Gastroesophageal sphincter (tissue), 4 donors: ENCODE measurements around the gene CUX1. TPM values are rescaled to one million over a fixed set of nuclear protein-coding genes. Genes with fewer than 3 reads are reported as not detected.
"Not testable (repeated sequence)": the region's sequence is repeated elsewhere in the genome, so short reads cannot be mapped to it uniquely, and the experiment has no call there.

Source experiments
- ATAC-seq: fragments of 150-250 bp; one replicate; pipeline ENCODE4 v1.9.1; 2016; ENCODE audit warnings: mild to moderate bottlenecking, moderate library complexity
- H3K27ac ChIP-seq, 4 donors: fragments of 200-600 bp; sonication (generic) in 3 of 4; 1 replicate in 3 of 4; 2 replicates in 1 of 4; pipeline ENCODE4 v1.5.1; 2016 to 2019
- H3K27me3 ChIP-seq: fragments of 200-600 bp; sonication (generic); one replicate; pipeline ENCODE4 v1.5.1; 2019
- H3K36me3 ChIP-seq, 2 donors: fragments of 200-600 bp; sonication (generic); one replicate each; pipeline ENCODE4 v1.5.1; 2019; ENCODE audit warnings: control low read depth in 1 of 2
- H3K4me1 ChIP-seq, 3 donors: fragments of 200-600 bp; sonication (generic); 1 replicate in 2 of 3; 2 replicates in 1 of 3; pipeline ENCODE4 v1.5.1; 2016 to 2019; ENCODE audit warnings: control low read depth in 2 of 3
- H3K4me3 ChIP-seq, 2 donors: fragments of 200-600 bp; sonication (generic); one replicate each; pipeline ENCODE4 v1.5.1; 2019; ENCODE audit warnings: mild to moderate bottlenecking in 1 of 2, moderate library complexity in 1 of 2
- H3K9me3 ChIP-seq, 3 donors: fragments of 200-600 bp; sonication (generic); one replicate each; pipeline ENCODE4 v1.5.1; 2017 to 2019; ENCODE audit warnings: control low read depth in 2 of 3
- EP300 ChIP-seq: sonication (generic); formaldehyde crosslinking; IDR thresholded peaks from one replicate; pipeline ENCODE4 v1.6.1; 2017; ENCODE audit warnings: antibody characterized with exemption, mild to moderate bottlenecking
- POLR2A ChIP-seq, 2 donors: fragments of 450-650 bp; IDR thresholded peaks; one replicate each; pipeline ENCODE4 v1.6.1; 2017; ENCODE audit warnings: antibody characterized with exemption in 2 of 2, mild to moderate bottlenecking in 2 of 2, moderate library complexity in 1 of 2
- POLR2AphosphoS5 ChIP-seq: sonication (generic); formaldehyde crosslinking; IDR thresholded peaks from one replicate; pipeline ENCODE4 v1.6.1; 2017; ENCODE audit warnings: antibody characterized with exemption
- WGBS, 2 donors: methylation state at CpG; one replicate each; pipeline ENCODE4 v1.1.5; 2018; ENCODE audit warnings: low coverage in 1 of 2; 5-methylcytosine and 5-hydroxymethylcytosine counted together
- total RNA-seq, 4 donors: library from RNA; depleted of rRNA; stranded (reverse); fragments of >200 nt; gene quantifications; one replicate each; pipeline ENCODE4 v1.1.0, GENCODE V29; 2016
- TF ChIP-seq, protein P1 (sequence below), 4 experiments: fragments of 200-600 bp in 2 of 4; fragments of 450-650 bp in 2 of 4; sonication (generic) in 1 of 4; IDR thresholded peaks; one replicate each; pipeline ENCODE4 v1.5.1; 2017 to 2019; ENCODE audit warnings: antibody characterized with exemption in 4 of 4, mild to moderate bottlenecking in 2 of 4, moderate library complexity in 2 of 4

CUX1 gene
- total RNA-seq, 4 donors from 2014 or later, result 84.4 to 134 (median 110) TPM

DNA sequence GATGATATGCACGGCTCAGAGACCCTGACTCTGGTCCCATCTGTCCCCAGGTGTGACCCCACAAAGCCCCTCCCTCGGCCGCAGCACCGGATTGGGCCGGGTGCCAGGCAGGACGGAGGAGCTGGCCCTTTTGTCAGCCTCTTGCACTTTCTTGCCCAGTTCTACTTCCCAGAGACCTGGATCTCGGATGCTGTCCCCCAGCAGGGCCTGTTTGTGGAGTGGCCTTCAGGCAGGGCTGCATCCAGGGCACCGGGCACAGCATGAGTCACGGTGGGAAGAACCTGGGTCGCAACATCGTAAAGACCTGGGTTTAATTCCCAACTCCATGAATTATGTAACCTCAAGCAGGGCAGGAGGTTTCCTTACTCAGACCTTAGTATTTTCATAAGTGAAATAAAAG is 310.9 kb downstream of the CUX1 start:
- WGBS, 2 donors, result 95% methylated on average over 8 of the region's 11 CpGs; no CpG with 5 or more reads in 1 of the 2 donors
- TF ChIP-seq POLR2AphosphoS5 (no peak), POLR2A (IDR thresholded peaks at IDR 0.05) (no peak), EP300 (no peak)
- TF ChIP-seq, protein P1, sequence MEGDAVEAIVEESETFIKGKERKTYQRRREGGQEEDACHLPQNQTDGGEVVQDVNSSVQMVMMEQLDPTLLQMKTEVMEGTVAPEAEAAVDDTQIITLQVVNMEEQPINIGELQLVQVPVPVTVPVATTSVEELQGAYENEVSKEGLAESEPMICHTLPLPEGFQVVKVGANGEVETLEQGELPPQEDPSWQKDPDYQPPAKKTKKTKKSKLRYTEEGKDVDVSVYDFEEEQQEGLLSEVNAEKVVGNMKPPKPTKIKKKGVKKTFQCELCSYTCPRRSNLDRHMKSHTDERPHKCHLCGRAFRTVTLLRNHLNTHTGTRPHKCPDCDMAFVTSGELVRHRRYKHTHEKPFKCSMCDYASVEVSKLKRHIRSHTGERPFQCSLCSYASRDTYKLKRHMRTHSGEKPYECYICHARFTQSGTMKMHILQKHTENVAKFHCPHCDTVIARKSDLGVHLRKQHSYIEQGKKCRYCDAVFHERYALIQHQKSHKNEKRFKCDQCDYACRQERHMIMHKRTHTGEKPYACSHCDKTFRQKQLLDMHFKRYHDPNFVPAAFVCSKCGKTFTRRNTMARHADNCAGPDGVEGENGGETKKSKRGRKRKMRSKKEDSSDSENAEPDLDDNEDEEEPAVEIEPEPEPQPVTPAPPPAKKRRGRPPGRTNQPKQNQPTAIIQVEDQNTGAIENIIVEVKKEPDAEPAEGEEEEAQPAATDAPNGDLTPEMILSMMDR (IDR thresholded peaks at IDR 0.05), result no peak
- H3K36me3 ChIP-seq, result peaks cover 0 to 13% of the 10 kb centered on the region in 2 donors
- no peak for ATAC-seq
- H3K9me3 ChIP-seq, result no peaks in the 10 kb centered on the region
- H3K27me3 ChIP-seq, result no peaks in the 10 kb centered on the region
- H3K27ac ChIP-seq, result no peak overlapping the region
- H3K4me3 ChIP-seq, result no peak overlapping the region
- H3K4me1 ChIP-seq, result peaks cover 0 to 4% (median 0%) of the 10 kb centered on the region in 3 donors

DNA sequence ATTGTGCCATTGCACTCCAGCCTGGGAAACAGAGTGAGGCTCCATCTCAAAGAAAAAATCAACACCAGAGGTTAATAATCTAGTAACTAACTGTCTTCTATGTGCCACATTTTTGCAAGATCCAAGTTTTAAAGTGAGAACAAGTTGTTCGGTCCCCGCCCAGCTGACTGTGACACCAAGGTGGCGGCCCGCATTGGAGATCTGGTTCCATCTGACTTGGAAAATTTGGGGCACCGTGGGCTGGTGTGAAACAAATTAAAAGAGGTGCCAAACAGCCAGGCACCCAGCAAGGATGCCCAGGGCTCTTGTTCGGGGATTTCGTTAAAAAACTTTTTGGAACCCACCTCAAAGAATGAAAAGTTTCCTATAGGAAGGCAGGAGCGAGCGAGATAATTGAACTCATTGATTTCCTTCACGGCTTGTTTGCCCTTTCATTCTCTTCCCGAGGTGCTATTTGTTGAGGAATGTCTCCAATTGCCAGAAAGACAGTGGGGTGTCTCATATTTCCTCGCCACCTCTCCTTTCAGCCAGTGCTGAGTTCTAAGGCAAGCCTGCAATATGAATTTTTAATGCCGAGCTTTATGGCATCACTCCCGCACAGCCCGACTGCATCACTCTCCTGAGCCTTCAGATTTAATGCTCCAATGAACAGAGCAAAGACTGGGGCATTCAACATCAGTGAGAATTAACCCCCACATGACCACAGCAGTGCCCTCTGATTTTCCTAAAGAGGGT is 312.4 kb downstream of the CUX1 start:
- Histone ChIP-seq H3K4me3 (no peak overlapping the region), H3K4me1 (peaks cover 0 to 4% (median 0%) of the 10 kb centered on the region in 3 donors), H3K9me3 (no peaks in the 10 kb centered on the region), H3K27me3 (no peaks in the 10 kb centered on the region), H3K27ac (no peak overlapping the region), H3K36me3 (peaks cover 0 to 24% of the 10 kb centered on the region in 2 donors)
- ATAC-seq, result no peak
- TF ChIP-seq POLR2AphosphoS5, result no peak
- TF ChIP-seq, protein P1 (IDR thresholded peaks at IDR 0.05), result no peak
- no peak for TF ChIP-seq POLR2A (IDR thresholded peaks at IDR 0.05)
- no peak for TF ChIP-seq EP300
- 78 to 79% methylated on average over 11 to 12 of the region's 15 CpGs for WGBS, 2 donors

DNA sequence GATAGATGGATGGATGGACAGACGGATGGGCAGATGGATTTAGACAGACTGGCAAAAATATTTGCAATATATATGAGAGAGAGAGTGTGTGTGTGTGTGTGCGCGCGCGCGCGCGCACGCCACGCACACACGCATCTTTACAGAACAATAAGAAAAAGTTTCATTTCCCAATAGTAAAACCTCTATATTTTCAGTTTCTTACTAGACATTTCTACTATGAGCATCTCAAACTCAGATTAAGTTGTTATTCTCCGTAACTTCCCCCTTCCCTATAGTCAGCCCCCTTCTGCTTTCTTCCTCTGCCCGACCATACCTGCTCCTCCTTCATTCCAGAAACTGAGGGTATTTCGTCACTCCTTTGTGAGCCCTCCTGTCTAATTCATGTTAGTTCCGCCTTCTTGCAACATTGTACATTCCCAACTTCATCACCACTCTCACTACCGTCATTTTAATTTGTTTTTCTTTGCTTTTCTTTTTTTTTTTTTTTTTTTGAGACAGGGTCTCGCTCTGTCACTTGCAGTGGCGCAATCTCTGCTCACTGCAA is 314.9 kb downstream of the CUX1 start:
- TF ChIP-seq EP300 (no peak), POLR2AphosphoS5 (no peak), POLR2A (IDR thresholded peaks at IDR 0.05) (no peak)
- TF ChIP-seq, protein P1 (IDR thresholded peaks at IDR 0.05), result no peak
- no peak for ATAC-seq
- Histone ChIP-seq H3K4me1 (no peaks in the 10 kb centered on the region), H3K4me3 (no peak overlapping the region), H3K36me3 (peaks cover 0 to 26% of the 10 kb centered on the region in 2 donors), H3K27ac (no peak overlapping the region), H3K9me3 (no peaks in the 10 kb centered on the region), H3K27me3 (no peaks in the 10 kb centered on the region)
- WGBS, 2 donors, result 79 to 90% methylated on average over 16 to 17 of the region's 18 CpGs

DNA sequence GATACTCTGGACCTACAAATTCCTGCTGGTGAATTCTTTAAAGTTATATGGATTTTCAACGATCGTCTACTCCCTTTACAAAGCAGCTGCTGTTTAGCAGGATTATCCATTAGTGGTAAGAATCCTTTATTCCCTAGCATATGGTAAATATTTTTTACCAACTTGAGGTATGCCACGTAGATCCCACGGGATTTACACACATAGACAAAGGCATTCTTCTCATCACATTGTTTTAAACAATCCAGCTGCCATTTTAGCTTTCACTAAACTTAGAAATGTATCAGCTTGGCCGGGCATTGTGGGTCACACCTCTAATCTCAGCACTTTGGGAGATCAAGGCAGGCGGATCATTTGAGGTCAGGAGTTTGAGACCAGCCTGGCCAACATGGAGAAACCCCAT is 321.2 kb downstream of the CUX1 start:
- TF ChIP-seq EP300 (no peak), POLR2A (IDR thresholded peaks at IDR 0.05) (no peak), POLR2AphosphoS5 (no peak)
- TF ChIP-seq, protein P1 (IDR thresholded peaks at IDR 0.05), result no peak
- Histone ChIP-seq H3K4me3 (no peak overlapping the region), H3K9me3 (no peaks in the 10 kb centered on the region), H3K36me3 (peaks cover 0 to 34% of the 10 kb centered on the region in 2 donors), H3K4me1 (no peaks in the 10 kb centered on the region), H3K27ac (no peak overlapping the region), H3K27me3 (no peaks in the 10 kb centered on the region)
- WGBS, 2 donors, result 74 to 78% methylated on average over 4 to 5 of the region's 6 CpGs
- ATAC-seq, result no peak

DNA sequence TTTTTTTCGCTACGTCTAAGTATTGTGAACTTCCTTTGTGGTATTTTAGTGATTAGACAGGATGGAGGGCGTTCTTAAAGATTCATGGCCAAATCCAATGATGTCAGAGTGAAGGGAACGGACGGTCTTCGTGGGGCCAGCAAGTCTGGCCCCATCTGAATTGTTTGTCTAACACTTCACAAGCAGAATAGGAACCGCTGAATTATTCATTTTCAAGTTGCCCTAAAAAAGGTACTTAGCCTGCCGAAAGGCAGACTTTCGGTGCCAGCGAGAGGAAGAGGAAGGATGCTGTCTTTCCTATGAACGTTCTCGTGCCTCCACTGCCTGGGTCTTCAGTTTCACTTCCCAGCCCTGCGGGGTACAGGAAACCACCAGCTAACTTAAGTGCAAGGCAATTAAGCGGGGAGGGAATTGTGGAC is 323.5 kb downstream of the CUX1 start:
- TF ChIP-seq POLR2AphosphoS5 (no peak), EP300 (no peak), POLR2A (IDR thresholded peaks at IDR 0.05) (no peak)
- TF ChIP-seq, protein P1 (IDR thresholded peaks at IDR 0.05), result no peak
- Histone ChIP-seq H3K4me3 (no peak overlapping the region), H3K4me1 (no peaks in the 10 kb centered on the region), H3K27ac (no peak overlapping the region), H3K27me3 (no peaks in the 10 kb centered on the region), H3K36me3 (peaks cover 0 to 25% of the 10 kb centered on the region in 2 donors), H3K9me3 (no peaks in the 10 kb centered on the region)
- WGBS, 2 donors, result 81 to 87% methylated on average over 13 of the region's 14 CpGs
- no peak for ATAC-seq

DNA sequence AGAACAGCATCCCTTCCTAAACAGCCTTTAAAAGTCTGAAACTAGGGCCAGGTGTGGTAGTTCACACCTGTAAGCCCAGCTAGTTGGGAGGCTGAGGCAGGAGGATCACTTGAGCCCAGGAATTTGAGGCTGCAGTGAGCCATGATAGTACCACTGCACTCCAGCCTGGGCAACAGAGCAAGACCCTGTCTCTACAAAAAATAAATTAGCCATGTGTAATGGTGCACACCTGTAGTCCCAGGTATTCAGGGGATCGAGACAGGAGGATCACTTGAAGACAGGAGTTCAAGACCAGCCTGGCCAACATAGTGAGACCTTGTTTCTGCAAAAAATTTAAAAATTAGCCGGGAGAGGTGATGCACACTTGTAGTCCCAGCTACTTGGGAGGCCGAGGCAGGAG is 325.0 kb downstream of the CUX1 start:
- ATAC-seq, H3K4me3 ChIP-seq, H3K4me1 ChIP-seq, H3K27ac ChIP-seq, H3K27me3 ChIP-seq, H3K9me3 ChIP-seq: not testable (repeated sequence)
- 93 to 94% methylated on average over 2 to 3 of the region's 3 CpGs for WGBS, 2 donors
- H3K36me3 ChIP-seq, result peaks cover 0 to 22% of the 10 kb centered on the region in 2 donors
